HepG2 (cell line): ENCODE results near the gene TXNRD2. TPM values are rescaled to one million over a fixed set of nuclear protein-coding genes. Genes with fewer than 3 reads are reported as not detected.

ENCODE experiments used
- ATF4 ChIP-seq, 2 experiments: fragments of 450-650 bp in 1 of 2; sonication (generic) in 1 of 2; formaldehyde crosslinking; IDR thresholded peaks; 2 replicates each; pipeline versions ENCODE4 v1.5.0 to v1.8.0; 2020 to 2022; ENCODE audit warnings: mild to moderate bottlenecking in 1 of 2, missing genetic modification reagents in 1 of 2
- CREB3 ChIP-seq: sonication (generic); formaldehyde crosslinking; IDR thresholded peaks from 2 replicates; pipeline ENCODE4 v1.5.0; 2020; ENCODE audit warnings: missing genetic modification reagents
- HMGXB4 ChIP-seq, 2 experiments: sonication (generic) in 1 of 2; formaldehyde crosslinking in 1 of 2; IDR thresholded peaks; 2 replicates each; pipeline versions ENCODE4 v1.4.0 to v1.6.1; 2018 to 2020; ENCODE audit warnings: missing genetic modification reagents in 2 of 2, borderline replicate concordance in 1 of 2, low read depth in 1 of 2, mild to moderate bottlenecking in 1 of 2, missing biosample characterization in 1 of 2
- HNF1B ChIP-seq: sonication (generic); formaldehyde crosslinking; IDR thresholded peaks from 2 replicates; pipeline ENCODE4 v1.5.1; 2020; ENCODE audit warnings: mild to moderate bottlenecking, moderate library complexity, missing genetic modification reagents
- MEIS1 ChIP-seq: sonication (generic); formaldehyde crosslinking; IDR thresholded peaks from 2 replicates; pipeline ENCODE4 v1.9.0; 2021; ENCODE audit warnings: mild to moderate bottlenecking, missing genetic modification reagents, moderate library complexity, borderline replicate concordance
- NR2F6 ChIP-seq, 2 experiments: IDR thresholded peaks; 2 replicates each; pipeline ENCODE4 v1.6.1; 2016; ENCODE audit warnings: antibody characterized with exemption in 1 of 2, mild to moderate bottlenecking in 1 of 2
- PCBP1 ChIP-seq: fragments of 200-400 bp; formaldehyde crosslinking; IDR thresholded peaks from 2 replicates; pipeline ENCODE4 v1.6.1; 2017; ENCODE audit warnings: mild to moderate bottlenecking, low read depth, low read length, borderline replicate concordance
- SOX6 ChIP-seq, 2 experiments: fragments of 450-650 bp in 1 of 2; sonication (generic) in 1 of 2; formaldehyde crosslinking in 1 of 2; IDR thresholded peaks; 2 replicates each; pipeline versions ENCODE4 v1.4.0 to v1.6.1; 2017 to 2020; ENCODE audit warnings: antibody characterized with exemption in 1 of 2, mild to moderate bottlenecking in 1 of 2, missing genetic modification reagents in 1 of 2
- TFE3 ChIP-seq: IDR thresholded peaks from 2 replicates; pipeline ENCODE4 v1.6.1; 2016
- ZBTB10 ChIP-seq: sonication (generic); formaldehyde crosslinking; IDR thresholded peaks from 2 replicates; pipeline ENCODE4 v1.4.0; 2020; ENCODE audit warnings: missing genetic modification reagents, borderline replicate concordance
- ZNF160 ChIP-seq: sonication (generic); formaldehyde crosslinking; IDR thresholded peaks from 2 replicates; pipeline ENCODE4 v1.8.0; 2022; ENCODE audit warnings: mild to moderate bottlenecking, inconsistent platforms, missing genetic modification reagents
- ZNF263 ChIP-seq: sonication (generic); formaldehyde crosslinking; IDR thresholded peaks from 2 replicates; pipeline ENCODE4 v1.4.0; 2020; ENCODE audit warnings: missing genetic modification reagents
- ZNF3 ChIP-seq: IDR thresholded peaks from 2 replicates; pipeline ENCODE4 v1.7.0; 2017; ENCODE audit warnings: inconsistent platforms
- ZNF564 ChIP-seq: sonication (generic); formaldehyde crosslinking; IDR thresholded peaks from 2 replicates; pipeline ENCODE4 v1.8.1; 2023; ENCODE audit warnings: mild to moderate bottlenecking, missing genetic modification reagents
- ZUFSP ChIP-seq: sonication (generic); formaldehyde crosslinking; IDR thresholded peaks from 2 replicates; pipeline ENCODE4 v1.9.0; 2021; ENCODE audit warnings: missing genetic modification reagents, mild to moderate bottlenecking, borderline replicate concordance
- polyA plus RNA-seq, 8 experiments: library from polyadenylated mRNA; depleted of rRNA in 3 of 8; stranded (reverse) in 7 of 8; unstranded in 1 of 8; fragments of >200 nt; fragmentation: Illumina TruSeq in 4 of 8; extraction: Trizol in 4 of 8; gene quantifications; 2 replicates each; pipeline versions ENCODE4 v1.2.1 to v1.2.3, GENCODE V29; 2011 to 2016; ENCODE audit warnings: low read depth in 4 of 8, missing spikeins in 1 of 8, mixed read lengths in 1 of 8; ENCODE audit not compliant: insufficient read depth in 1 of 8
- total RNA-seq, 5 experiments: library from RNA; depleted of rRNA; stranded (reverse); fragments of >200 nt; fragmentation: Illumina TruSeq; extraction: Trizol; gene quantifications; 2 replicates each; pipeline ENCODE4 v1.2.3, GENCODE V29; 2016; ENCODE audit warnings: low read depth in 1 of 5

The TXNRD2 gene
- total and polyA plus RNA-seq, 2 of the 13 experiments (the other 11 are each of a cell fraction or from before 2014, with no cell fraction given), result 17.5 to 18.6 TPM

- TF ChIP-seq HMGXB4 (CRISPR knock-in tag; IDR thresholded peaks at IDR 0.05; ENCODE audit: borderline replicate concordance in 1 of 2, low read depth in 1 of 2) (no peak), TFE3 (no peak), MEIS1 (CRISPR knock-in tag) (0 out of 2 replicates have a peak, but pooled peaks have one; percentile 47), SOX6 (IDR thresholded peaks at IDR 0.05) (no peak), SOX6 (CRISPR knock-in tag; IDR thresholded peaks at IDR 0.05) (peak; percentile 97), CREB3 (CRISPR knock-in tag) (no peak), ZNF263 (CRISPR knock-in tag) (no peak), PCBP1 (no peak), ATF4 (CRISPR knock-in tag; IDR thresholded peaks at IDR 0.05) (no peak), ZNF3 (CRISPR knock-in tag) (no peak), HNF1B (peak; percentile 73), ZNF160 (CRISPR knock-in tag) (no peak), ZBTB10 (CRISPR knock-in tag) (no peak), ZUFSP (CRISPR knock-in tag) (no peak), NR2F6 (IDR thresholded peaks at IDR 0.05) (peak; percentile 50), NR2F6 (CRISPR knock-in tag; IDR thresholded peaks at IDR 0.05) (peak; percentile 83), ZNF564 (CRISPR knock-in tag) (no peak)
Measured at GRCh38 chr22:19880786-19881569, 60.6 kb downstream of the TXNRD2 start (continued).
